ENCODE data around the gene TCERG1. TPM values are rescaled to one million over a fixed set of nuclear protein-coding genes. Genes with fewer than 3 reads are reported as not detected.

Gene TCERG1
- total RNA-seq, 1 experiment from 2014 or later: 75.9 TPM

DNA sequence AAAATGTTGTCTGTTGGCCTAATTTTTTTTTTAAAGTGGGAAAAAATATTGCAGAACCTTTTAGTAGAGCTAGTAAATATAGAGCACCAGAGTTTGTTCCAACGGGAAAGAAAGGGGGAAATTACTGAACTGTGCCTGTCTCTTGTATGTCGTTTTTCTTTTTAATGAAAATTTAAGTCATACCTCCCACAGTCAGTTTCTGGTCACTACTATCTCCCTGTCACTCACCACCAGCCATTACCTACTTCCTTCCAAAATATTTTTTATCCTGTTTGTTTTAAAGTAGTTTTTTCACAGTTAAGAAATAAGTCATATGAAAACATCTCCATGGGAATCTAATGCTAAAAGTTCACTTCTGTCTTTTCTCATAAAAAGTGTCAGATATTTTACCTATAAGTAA lies 47.5 kb downstream of the TCERG1 start:
- H2AFZ ChIP-seq: no peak overlapping the region
- no peak overlapping the region for H3K27ac ChIP-seq
- H3K4me1 ChIP-seq (replicated peaks; ENCODE audit: insufficient read depth): no peaks in the 10 kb centered on the region
- intact Hi-C loops (cut with micrococcal nuclease; ENCODE audit: unreplicated experiment): no loop called here
- POLR2A ChIA-PET (ENCODE audit: unreplicated experiment): no interaction called here
- no peaks in the 10 kb centered on the region for H3K27me3 ChIP-seq (ENCODE audit: insufficient read depth, low read depth)
- H3K36me3 ChIP-seq (ENCODE audit: low read depth): no peaks in the 10 kb centered on the region
- no peaks in the 10 kb centered on the region for H3K9me2 ChIP-seq (ENCODE audit: insufficient read depth)
- no TSS peak for BruUV-seq (replicated peaks)
- no peaks in the 10 kb centered on the region for H3K79me2 ChIP-seq (ENCODE audit: low read depth)
- no peak overlapping the region for H3K4me2 ChIP-seq
- CTCF ChIA-PET: no interaction called here
- no peak for DNase-seq
- TF ChIP-seq EZH2 (IDR thresholded peaks at IDR 0.05; ENCODE audit: low read depth): no peak
- no peak for TF ChIP-seq CTCF (conservative IDR thresholded peaks at IDR 0.05)
- peaks cover 3% of the 10 kb centered on the region; the same call in 1 of the 2 replicates for H3F3A ChIP-seq (ENCODE audit: insufficient read depth, low read depth)
- no peaks in the 10 kb centered on the region for H3K9me3 ChIP-seq (ENCODE audit: insufficient read depth, low read depth)
- 0 out of 2 replicates have a peak, but pooled peaks cover 5% of the 10 kb centered on the region for H4K20me1 ChIP-seq (ENCODE audit: insufficient read depth)
- H3K4me3 ChIP-seq: no peak overlapping the region

- Histone ChIP-seq H3K36me3 (ENCODE audit: low read depth) (peaks cover 20% of the 10 kb centered on the region), H3K27me3 (ENCODE audit: insufficient read depth, low read depth) (no peaks in the 10 kb centered on the region), H2AFZ (no peak overlapping the region), H3K4me2 (no peak overlapping the region), H3K9me2 (ENCODE audit: insufficient read depth) (no peaks in the 10 kb centered on the region), H3K79me2 (ENCODE audit: low read depth) (no peaks in the 10 kb centered on the region), H3F3A (ENCODE audit: insufficient read depth, low read depth) (peaks cover 5% of the 10 kb centered on the region; the same call in 1 of the 2 replicates), H3K27ac (no peak overlapping the region), H3K4me1 (replicated peaks; ENCODE audit: insufficient read depth) (no peaks in the 10 kb centered on the region), H4K20me1 (ENCODE audit: insufficient read depth) (peaks cover 9% of the 10 kb centered on the region), H3K4me3 (no peak overlapping the region), H3K9me3 (ENCODE audit: insufficient read depth, low read depth) (no peaks in the 10 kb centered on the region)
- POLR2A ChIA-PET (ENCODE audit: unreplicated experiment): no interaction called here
- no peak for DNase-seq
- CTCF ChIA-PET: interaction anchor here (0.6 kb wide), 1 partner anchor 1053 kb away, joined by 3 read pairs; no protein-coding TSS in a partner anchor
- TF ChIP-seq CTCF (conservative IDR thresholded peaks at IDR 0.05) (no peak), EZH2 (IDR thresholded peaks at IDR 0.05; ENCODE audit: low read depth) (no peak)
- intact Hi-C loops (cut with micrococcal nuclease; ENCODE audit: unreplicated experiment): no loop called here
- BruUV-seq (replicated peaks): no TSS peak
Measured at GRCh38 chr5:146499680-146500079, 52.5 kb downstream of the TCERG1 start.

DNA sequence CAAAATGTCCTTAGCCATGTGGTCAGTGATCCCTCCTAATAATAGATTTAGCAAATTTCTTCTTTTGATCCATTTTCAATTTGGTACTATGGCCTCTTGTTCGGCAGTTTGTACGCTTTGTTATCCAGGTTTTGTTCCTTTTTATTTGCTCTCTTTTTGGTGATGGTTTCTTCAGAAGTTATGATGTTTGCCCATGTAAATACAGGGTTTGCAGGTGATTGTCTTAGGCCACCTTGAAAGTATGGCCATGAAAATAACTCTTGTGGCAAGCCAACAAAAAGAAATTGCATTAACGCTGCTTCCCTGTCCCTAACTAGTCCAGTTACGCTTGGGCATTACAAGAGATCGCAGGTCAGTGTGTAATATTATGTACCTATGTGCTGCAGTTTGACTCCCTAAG lies 60.3 kb downstream of the TCERG1 start:
- TF ChIP-seq EZH2 (IDR thresholded peaks at IDR 0.05; ENCODE audit: low read depth): no peak
- TF ChIP-seq CTCF (conservative IDR thresholded peaks at IDR 0.05): no peak
- H4K20me1 ChIP-seq (ENCODE audit: insufficient read depth): peaks cover 17% of the 10 kb centered on the region
- H3K27ac ChIP-seq: no peak overlapping the region
- no peaks in the 10 kb centered on the region for H3K9me3 ChIP-seq (ENCODE audit: insufficient read depth, low read depth)
- H3K4me1 ChIP-seq (replicated peaks; ENCODE audit: insufficient read depth): no peaks in the 10 kb centered on the region
- CTCF ChIA-PET: no interaction called here
- no TSS peak for BruUV-seq (replicated peaks)
- H3K9me2 ChIP-seq (ENCODE audit: insufficient read depth): no peaks in the 10 kb centered on the region
- POLR2A ChIA-PET (ENCODE audit: unreplicated experiment): no interaction called here
- no peak overlapping the region for H3K4me2 ChIP-seq
- peaks cover 44% of the 10 kb centered on the region for H3K36me3 ChIP-seq (ENCODE audit: low read depth)
- intact Hi-C loops (cut with micrococcal nuclease; ENCODE audit: unreplicated experiment): no loop called here
- H3F3A ChIP-seq (ENCODE audit: insufficient read depth, low read depth): peaks cover 9% of the 10 kb centered on the region
- H3K4me3 ChIP-seq: no peak overlapping the region
- H3K27me3 ChIP-seq (ENCODE audit: insufficient read depth, low read depth): no peaks in the 10 kb centered on the region
- H3K79me2 ChIP-seq (ENCODE audit: low read depth): no peaks in the 10 kb centered on the region
- no peak overlapping the region for H2AFZ ChIP-seq
- no peak for DNase-seq
